SK-MEL-5 (cell line): Measurements from ENCODE around the gene NISCH. TPM values are rescaled to one million over a fixed set of nuclear protein-coding genes. Genes with fewer than 3 reads are reported as not detected.
A peak's percentile ranks its signal among the peaks of the same experiment; 100 is the strongest.

Source experiments
- DNase-seq: peaks from one replicate; pipeline ENCODE4 v3.0.0-alpha.2; 2016; ENCODE audit warnings: low read depth, low spot score
- in situ Hi-C: cut with HindIII; loops from 2 replicates; pipeline ENCODE4 v1.10.0; 2016; ENCODE audit warnings: low sequenced_read_pairs, high pct_unique_total_duplicates, low pct_unique_long_range_greater_than_20kb
- total RNA-seq: library from RNA; depleted of rRNA; stranded (reverse); fragments of >200 nt; shearing (Covaris generic); gene quantifications from 2 replicates; pipeline ENCODE4 v1.2.3, GENCODE V29; 2014

Gene NISCH
- total RNA-seq, 1 experiment from 2014 or later, result 17.7 TPM

DNA sequence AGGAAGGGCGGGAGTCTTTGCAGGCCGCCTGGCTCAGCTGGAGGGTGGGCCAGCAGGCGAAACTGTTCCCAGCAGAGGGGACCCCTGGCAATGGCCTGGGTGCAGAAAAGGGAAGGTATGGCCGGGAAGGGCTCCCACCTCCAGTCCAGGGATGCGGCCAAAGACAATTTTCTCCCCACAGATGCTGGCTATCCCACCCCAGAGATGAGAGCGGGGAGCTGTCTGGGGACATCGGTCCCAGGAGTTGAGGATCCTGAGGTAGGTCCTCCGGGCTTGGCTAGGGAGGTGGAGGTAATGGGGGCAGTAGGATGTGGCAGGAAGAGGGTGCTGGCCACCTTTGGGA is 12.2 kb upstream of the NISCH start:
- no peak for DNase-seq
- in situ Hi-C loops, result no loop called here

DNA sequence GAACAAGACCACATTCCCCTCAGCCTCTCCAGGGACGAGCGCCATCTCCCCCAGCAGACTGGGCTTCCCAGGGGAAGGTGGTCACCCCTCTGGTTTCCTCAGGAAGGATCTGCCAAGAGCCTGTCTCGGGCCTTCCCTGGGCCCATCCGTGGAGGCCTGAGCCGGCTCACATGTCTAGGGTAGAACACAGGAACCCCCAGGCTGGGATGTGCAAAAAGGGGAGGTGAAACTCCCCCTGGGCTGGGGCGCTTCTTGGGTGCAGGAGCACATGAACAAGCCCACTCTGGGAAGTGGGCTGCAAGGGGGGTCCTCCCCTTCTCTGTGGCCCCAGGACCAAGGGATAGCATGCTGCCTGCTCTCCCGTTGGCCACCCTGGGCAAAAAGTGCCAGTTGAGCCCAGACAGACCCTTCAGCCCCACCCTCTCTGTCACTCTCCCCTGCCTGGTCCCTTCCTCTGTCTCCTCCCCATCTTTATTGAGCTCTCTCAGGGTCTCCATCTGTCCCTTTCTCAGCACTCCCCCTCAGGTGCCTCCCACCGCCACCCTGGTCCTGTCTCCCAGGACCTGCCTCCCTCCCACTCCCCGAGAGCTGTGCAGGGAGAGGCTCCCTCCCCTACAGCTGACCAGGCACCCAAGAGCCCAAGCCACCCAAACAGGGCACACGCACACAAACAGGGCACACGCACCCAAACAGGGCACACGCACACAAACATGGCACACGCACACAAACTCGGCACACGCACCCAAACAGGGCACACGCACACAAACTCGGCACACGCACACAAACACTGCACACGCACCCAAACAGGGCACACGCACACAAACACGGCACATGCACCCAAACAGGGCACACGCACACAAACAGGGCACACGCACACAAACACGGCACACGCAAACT is 11.4 kb upstream of the NISCH start:
- in situ Hi-C loops, result no loop called here
- no peak for DNase-seq

DNA sequence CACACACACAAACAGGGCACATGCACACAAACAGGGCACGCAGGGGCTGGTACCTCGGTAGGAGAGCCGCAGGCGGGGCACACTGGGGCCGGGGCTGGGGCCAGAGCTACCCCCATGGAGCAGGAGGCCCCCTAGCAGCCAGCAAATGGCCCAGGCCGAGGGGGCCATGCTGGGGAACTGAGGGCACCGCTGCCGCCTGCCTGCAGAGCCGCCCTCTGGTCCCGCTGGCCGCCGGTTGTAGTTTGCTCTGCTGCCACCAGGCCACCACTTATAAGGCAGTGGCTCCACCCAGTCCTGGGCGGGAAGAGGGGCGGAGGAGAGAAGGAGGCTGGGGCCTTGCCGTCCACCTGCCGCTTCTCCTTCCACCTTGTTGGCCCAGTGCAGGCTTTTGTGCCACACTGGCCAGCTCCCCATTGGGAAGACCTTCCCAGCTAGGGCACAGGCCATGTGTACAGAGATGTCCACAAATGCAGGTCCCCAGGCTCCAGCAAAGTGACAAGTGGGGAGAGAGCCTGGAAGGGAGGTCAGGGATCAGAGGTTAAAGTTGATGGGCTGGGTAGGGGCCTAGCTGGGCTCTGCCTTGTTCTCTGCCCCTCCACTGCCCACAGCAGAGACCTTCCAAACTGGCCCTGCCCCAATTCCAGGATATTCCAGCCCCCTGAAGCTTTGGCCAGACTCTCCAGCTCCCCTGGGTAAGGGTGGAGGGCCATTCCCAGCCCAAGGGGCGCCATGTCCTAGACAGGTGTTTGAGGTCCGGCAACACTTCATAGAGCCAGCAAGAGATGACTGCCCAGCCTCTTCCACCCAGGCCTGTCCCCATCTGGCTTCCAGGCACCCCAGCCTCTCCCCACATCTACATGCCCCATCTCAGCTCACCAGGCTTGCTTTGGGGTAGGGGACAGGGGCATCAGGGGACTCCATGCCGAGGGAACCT is 10.3 kb upstream of the NISCH start, which contains the start of gene SEMA3G:
Gene SEMA3G (minus strand): TSS at position 244 of the 934 bp plus-strand sequence. CDS start 76 bp downstream, at position 168.
- peak; percentile 74 for DNase-seq

DNA sequence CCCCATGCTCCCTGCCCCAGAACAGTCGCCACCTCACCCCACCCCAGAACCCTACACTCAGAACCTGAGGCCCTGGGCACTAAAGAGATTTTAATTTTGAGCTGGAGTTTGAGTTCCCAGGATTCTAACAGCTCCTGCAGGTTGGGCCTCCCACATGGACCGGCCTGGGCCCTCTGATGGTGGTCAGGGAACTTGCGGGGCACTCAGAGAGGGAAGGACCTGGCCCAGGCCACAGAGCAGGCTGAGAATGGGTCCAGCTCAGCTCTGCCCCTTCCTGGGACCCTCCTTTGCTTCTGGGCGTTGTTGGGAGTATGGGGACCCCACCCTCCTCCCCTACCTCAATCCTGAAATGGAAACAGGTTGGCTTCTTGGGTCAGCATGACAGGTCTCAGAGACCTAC is 9.4 kb upstream of the NISCH start:
- in situ Hi-C loops, result no loop called here
- no peak for DNase-seq

More for the DNA sequence above, 10.3 kb upstream of the NISCH start, which contains the start of gene SEMA3G:
- in situ Hi-C loops, result no loop called here

DNA sequence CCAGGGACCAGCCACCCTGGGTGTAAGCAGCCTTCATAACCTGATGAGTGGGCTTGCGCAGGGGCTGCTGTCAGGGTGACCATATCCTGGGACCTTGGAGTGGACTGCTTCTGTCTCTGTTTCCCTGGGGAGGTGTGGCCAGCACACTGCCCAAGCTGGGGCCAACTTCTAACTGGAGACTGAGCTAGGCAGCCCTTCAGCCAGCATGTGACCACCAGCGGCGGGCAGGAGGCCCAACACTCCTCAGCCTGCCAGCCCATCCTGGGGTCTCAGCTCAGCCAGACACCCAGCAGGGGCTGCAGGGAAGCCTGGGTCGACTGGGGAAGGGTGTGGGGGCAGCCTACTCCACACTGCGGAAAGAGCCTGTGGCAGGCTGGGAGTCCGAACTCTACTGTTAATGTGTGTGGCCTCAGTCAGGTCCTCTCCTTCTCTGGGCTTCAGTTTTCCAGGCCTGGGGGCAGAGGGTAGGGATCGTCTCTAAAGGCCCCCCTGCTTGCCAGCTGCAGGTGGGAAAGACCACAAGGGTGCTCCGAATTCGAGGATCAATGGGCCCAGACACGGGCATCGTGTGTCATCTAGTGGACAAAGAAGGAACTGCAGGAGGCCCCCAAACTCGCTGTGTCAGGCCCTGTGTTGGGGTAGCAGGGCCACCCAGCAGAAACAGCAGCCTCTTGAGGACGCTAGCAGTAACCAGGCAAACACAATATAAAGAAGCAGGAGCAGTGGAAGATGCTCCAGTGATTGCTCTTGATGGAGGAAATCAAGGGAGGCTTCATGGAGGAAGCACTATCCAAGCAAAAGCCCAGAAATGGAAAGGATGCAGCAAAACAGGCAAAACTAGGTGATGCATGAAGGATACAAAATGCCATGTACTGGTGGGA is 8.5 kb upstream of the NISCH start:
- DNase-seq, result peak; percentile 77
- in situ Hi-C loops, result no loop called here

DNA sequence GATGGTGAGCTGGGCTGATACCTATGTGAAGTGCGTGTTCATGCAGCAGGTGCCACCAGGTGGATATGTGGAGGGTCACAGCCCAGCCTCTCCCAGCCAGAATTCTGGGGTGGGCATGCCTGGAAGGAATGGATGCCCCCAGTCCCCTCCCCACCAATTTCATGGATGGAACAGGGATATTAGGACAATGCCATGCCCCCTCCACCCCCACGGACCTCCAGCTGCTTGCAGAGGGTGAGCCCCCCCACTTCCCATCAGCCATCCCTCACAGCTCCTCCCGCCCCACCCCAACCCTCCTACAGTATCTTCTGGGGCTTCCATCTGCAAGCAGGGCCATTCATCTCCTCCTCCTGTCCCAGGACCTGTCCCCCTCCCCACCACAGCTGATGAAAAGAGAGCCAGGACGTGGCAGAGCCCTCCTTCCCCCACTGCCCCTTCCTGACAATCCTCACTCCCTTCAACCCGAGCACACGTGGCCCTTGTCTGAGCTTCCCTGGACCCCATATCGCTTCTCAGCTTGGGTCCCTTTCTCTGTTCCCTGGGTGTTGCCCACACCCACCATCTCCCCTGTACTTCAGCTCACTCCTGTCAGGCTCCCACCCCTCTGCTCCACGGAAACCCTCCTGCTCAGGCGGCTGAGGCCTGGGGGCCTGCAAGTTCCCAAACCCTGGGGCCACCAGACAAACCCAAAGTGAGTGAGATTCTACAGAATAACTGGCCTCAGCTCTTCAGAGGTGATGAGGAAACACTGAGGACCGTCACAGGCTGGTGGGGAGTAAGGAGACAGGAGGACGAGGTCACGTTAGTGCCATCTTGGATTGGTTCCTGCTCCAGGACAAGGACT is 7.7 kb upstream of the NISCH start:
- in situ Hi-C loops, result no loop called here
- DNase-seq, result no peak

DNA sequence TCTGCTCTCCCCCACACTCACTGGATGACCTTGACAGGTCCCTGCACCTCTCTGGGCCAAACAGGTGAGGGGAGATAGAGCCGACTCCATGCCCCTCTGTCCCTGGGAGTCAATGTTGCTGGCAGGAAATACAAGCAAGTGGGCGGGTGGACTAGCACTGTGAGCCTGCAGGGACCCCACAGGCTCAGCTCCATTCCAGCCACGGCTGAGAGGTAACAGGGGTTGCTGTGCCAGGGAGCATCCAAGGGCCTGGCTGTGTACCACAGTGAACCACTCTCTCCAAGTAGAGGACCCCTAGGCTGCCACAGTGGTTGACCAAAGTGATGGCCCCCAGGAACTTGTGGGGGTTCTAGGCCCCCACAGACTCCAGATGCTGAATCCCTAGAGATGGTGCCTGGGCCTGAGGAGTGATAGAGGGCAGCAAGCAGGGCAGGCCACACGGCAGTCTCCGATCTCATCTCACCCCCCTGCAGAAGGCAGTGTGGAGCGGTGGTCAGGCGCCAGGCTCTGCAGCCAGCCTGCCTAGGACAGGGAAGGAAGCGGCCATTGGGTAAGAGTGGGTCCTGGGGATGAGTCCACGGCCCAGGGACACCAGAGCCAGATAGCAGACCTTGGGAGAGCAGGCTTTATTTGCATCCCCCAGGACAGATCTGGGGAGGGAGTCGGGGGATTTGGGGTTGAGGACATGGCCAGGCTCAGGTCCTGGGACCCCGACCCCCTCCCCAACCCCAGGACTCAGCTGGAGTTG is 4.7 kb upstream of the NISCH start:
- DNase-seq, result no peak
- in situ Hi-C loops, result no loop called here

DNA sequence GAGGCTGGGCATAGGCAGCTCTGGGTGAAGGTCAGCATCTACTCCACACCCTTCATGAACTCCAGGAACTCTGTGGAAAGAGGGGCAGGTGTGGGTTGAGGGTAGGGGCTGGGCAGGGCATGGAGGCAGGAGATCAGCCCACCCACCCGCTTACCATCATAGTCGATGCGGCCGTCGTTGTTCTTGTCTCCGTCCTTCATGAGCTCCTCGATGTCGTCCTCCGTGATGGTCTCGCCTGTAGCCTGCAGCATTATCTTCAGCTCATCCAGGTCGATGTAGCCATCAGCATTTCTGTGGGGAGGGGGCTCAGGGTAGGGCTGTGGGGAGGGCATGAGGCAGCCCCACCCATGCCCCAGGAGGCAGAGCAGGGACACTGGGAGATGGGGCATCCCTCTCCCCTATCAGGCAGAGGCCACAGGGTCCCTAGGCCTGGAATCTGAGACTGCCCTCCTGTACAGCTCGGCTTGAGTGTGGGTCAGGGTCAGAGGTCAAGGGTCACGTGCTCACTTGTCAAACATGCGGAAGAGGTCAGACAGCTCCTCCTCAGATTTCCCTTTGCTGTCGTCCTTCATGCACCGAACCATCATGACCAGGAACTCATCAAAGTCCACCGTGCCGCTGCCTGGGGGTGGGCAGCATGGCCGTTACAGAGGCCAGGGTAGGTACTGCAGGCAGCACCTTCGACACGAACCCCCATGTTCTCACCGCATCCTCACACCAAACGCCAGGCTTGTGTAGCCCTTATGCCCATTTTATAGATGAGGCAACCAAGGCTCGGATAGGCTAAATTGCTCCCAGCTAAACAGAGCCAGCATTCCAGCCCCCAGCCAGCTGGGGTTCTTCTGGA is 3.9 kb upstream of the NISCH start:
- in situ Hi-C loops, result no loop called here
- DNase-seq, result no peak

DNA sequence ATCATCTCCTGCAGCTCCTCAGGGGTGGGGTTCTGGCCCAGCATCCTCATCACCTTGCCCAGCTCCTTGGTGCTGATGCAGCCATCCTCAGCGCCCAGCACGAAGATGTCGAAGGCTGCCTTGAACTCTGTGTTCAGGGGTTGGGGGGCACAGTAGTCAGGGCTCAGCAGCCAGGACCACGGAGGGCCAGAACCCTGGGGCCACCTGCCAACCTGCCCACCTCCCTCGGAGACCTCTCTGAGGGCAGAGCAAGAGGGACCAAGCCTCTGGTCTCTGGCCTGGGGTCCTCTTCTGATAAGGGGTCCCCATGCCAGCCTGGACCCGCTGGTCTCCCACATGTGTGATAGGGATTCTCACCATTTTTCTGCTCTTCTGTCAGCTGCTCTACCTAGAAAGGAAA is 3.3 kb upstream of the NISCH start:
- DNase-seq, result no peak
- in situ Hi-C loops, result no loop called here

DNA sequence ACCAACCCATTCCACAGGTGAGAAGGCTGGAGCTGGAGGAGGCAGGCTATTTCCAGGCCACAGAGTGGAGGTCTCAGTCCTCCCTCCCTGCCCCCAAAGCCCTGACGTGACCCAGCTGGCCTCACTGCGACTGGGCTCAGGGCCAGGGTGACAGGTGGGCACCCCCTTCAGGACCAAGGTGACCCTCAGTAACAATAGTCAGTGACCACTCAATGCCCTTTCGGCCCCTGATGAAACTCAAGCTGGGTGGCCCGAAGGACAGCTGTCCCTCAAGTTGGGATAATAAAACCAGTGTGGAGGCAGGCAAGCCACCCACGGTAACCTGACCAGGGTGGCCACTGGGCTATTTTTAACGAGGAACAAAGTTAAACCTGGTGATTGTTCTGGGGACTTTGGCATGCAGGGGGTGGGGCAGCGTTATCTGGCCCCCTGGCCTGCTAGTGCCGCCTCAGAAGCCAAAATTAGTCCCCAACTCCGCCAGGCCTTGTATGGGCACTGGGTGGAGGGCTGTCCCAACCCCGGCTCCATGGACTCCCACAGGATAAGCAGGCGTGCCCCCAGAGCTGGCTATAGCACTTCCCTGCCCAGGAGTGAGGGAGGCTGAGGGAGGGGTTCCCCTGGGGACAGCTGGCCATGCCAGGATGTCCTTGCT is 2.7 kb upstream of the NISCH start:
- in situ Hi-C loops, result no loop called here
- no peak for DNase-seq

DNA sequence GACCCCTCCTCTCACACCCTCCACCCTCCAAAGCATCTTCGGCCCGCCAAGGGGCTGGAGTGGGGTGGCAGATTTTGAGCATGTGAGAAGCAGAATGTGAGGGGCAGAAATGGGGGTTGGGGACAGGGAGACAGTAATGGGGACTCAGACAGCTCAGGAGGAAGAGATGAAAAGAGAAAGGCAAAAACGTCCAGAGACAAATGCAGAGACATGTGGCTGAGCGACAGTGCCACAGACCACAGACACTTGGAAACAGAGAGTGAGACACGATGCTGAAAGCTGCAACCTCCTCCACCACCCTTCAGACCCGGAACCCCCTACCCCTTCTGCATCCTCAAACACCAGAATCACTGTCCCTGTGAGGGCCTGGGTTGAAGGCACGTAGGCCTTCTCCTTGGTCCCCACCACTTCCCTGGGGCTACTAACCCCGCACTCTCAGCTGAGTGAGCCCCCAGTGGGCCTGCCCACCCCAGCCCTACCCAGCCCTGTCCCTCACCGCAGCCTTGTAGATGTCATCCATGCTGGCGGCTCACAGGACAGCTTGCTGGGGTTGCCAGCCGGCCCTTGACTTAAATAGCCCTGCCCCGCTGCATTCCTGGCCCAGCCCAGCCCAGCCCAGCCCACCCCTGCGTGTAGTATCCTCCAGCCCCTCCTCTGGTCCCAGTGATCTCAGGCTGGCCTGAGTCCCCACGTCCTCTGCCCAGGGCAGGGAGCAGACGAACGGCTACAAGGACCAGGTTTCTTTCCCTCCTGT is 1.7 kb upstream of the NISCH start, which contains the start of gene TNNC1:
Gene TNNC1 (minus strand): TSS at position 546 of the 754 bp plus-strand sequence. CDS start 26 bp downstream, at position 520.
- in situ Hi-C loops, result no loop called here
- no peak for DNase-seq

DNA sequence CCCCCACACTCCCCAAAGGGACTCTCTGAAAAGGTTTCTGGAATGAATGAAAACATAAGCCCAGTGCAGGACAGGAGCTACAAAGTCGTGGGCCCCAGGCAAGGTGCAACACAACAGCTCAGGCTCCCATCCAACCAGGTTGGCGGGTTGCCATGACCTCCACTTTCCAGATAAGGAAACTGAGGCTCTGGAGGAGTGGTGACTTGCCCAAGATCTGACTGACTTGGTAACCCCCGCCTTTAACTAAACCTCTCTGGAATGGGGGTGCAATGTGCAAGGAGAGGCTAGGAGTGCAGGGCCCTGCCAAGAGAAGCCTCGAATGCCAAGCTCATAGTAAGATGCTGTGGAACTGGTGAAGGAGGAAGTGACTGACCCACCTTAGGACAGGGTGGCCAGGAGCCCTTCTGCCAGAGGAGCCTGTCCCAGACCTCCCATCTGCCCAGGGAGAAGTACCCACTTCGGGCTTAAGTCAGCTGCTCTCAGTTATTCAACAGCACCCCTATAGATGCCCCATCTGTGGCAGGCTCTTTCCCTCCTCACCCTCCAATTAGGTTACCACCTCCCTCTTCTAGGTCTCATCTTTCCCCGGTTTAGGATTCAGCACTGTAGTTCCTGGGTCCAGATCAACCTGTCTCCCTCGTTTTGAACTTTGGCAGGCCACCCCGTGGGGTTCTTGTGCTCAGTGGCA is 1.0 kb upstream of the NISCH start:
- no peak for DNase-seq
- in situ Hi-C loops, result no loop called here

DNA sequence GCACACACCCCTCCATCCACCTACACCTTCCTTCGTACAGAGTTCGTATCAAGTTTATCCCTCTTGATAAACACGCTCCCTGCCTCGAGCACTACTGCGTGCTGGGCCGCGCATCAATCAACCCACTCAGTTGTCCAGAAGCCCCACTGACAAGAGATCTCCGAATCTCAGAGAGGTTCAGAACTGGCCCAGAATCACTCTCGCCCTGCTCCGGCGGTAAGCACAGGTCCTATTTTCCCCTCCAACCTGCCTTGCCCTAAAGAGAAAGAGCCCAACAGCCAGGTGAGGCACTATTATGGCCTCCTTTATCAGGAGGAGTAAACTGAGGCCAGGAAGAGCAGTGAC is 494 bp upstream of the NISCH start:
- in situ Hi-C loops, result no loop called here
- no peak for DNase-seq
